ENCODE results near the gene PPP4R2.

Gene PPP4R2

GRCh38 chr3:72990701-72991395 is 5.8 kb upstream of the PPP4R2 start:
- no peak for DNase-seq (ENCODE audit: low read depth, low spot score)
- in situ Hi-C loops (cut with HindIII; ENCODE audit: low sequenced_read_pairs), result no loop called here
- no peak for TF ChIP-seq CTCF (IDR thresholded peaks at IDR 0.05; ENCODE audit: low read depth, low read length)
- no peak overlapping the region for H3K4me3 ChIP-seq (ENCODE audit: low read depth, low read length)

- no peak for DNase-seq (ENCODE audit: low read depth, low spot score)
- in situ Hi-C loops (cut with HindIII; ENCODE audit: low sequenced_read_pairs), result no loop called here
Measured at GRCh38 chr3:72991522-72991921, 5.1 kb upstream of the PPP4R2 start.

GRCh38 chr3:72993391-72993790 is 3.2 kb upstream of the PPP4R2 start:
- in situ Hi-C loops (cut with HindIII; ENCODE audit: low sequenced_read_pairs), result no loop called here
- no peak for DNase-seq (ENCODE audit: low read depth, low spot score)
- no peak overlapping the region for H3K4me3 ChIP-seq (ENCODE audit: low read depth, low read length)
- TF ChIP-seq CTCF (IDR thresholded peaks at IDR 0.05; ENCODE audit: low read depth, low read length), result no peak

More at GRCh38 chr3:72991522-72991921, 5.1 kb upstream of the PPP4R2 start:
- no peak overlapping the region for H3K4me3 ChIP-seq (ENCODE audit: low read depth, low read length)
- TF ChIP-seq CTCF (IDR thresholded peaks at IDR 0.05; ENCODE audit: low read depth, low read length), result no peak

- in situ Hi-C loops (cut with HindIII; ENCODE audit: low sequenced_read_pairs), result no loop called here
- no peak for TF ChIP-seq CTCF (IDR thresholded peaks at IDR 0.05; ENCODE audit: low read depth, low read length)
- no peak overlapping the region for H3K4me3 ChIP-seq (ENCODE audit: low read depth, low read length)
- no peak for DNase-seq (ENCODE audit: low read depth, low spot score)
Measured at GRCh38 chr3:72995337-72995736, 1.3 kb upstream of the PPP4R2 start.

GRCh38 chr3:72996121-72996472 is 514 bp upstream of the PPP4R2 start:
- in situ Hi-C loops (cut with HindIII; ENCODE audit: low sequenced_read_pairs), result no loop called here
- no peak for DNase-seq (ENCODE audit: low read depth, low spot score)
- peak overlapping the region; percentile 33 for H3K4me3 ChIP-seq (ENCODE audit: low read depth, low read length)
- no peak for TF ChIP-seq CTCF (IDR thresholded peaks at IDR 0.05; ENCODE audit: low read depth, low read length)

GRCh38 chr3:72997421-72997961 is 880 bp downstream of the PPP4R2 start:
- in situ Hi-C loops (cut with HindIII; ENCODE audit: low sequenced_read_pairs), result no loop called here
- peak; percentile 69 for DNase-seq (ENCODE audit: low read depth, low spot score)
- H3K4me3 ChIP-seq (ENCODE audit: low read depth, low read length), result peak overlapping the region; percentile 85
- TF ChIP-seq CTCF (IDR thresholded peaks at IDR 0.05; ENCODE audit: low read depth, low read length), result peak; percentile 48

Measured in astrocyte of the spinal cord (primary cell).